GM12874 (cell line): ENCODE measurements around the gene MAPK8.

Experiments
- CTCF ChIP-seq: IDR thresholded peaks from 2 replicates; pipeline ENCODE4 v1.5.1; 2011; ENCODE audit warnings: low read depth, mild to moderate bottlenecking, control low read depth, low read length, moderate library complexity; ENCODE audit not compliant: insufficient read depth

Gene MAPK8

GRCh38 chr10:48336978-48337599, 30.6 kb downstream of the MAPK8 start:
- no peak for TF ChIP-seq CTCF

DNA sequence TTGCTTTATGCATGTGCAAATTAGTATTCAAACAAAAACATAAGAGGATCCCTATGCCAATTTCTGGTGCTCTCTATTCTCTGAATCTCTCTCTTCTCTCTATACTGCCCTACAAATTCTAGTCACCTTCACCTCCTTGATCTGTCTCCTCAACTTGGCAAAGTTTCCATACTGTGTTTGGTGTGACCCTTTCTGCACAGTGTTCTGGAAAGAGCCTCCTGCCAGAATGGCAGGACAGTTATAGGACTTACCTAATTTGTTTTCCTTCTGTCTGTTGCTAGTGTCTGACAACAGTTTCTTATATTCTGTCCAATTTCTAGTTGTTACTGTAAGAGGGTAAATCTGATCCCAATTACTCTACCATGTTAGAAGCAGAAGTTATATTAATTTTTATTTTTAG, 34.3 kb downstream of the MAPK8 start:
- no peak for TF ChIP-seq CTCF

- TF ChIP-seq CTCF: no peak
Measured at GRCh38 chr10:48343106-48343505, 36.6 kb downstream of the MAPK8 start.

DNA sequence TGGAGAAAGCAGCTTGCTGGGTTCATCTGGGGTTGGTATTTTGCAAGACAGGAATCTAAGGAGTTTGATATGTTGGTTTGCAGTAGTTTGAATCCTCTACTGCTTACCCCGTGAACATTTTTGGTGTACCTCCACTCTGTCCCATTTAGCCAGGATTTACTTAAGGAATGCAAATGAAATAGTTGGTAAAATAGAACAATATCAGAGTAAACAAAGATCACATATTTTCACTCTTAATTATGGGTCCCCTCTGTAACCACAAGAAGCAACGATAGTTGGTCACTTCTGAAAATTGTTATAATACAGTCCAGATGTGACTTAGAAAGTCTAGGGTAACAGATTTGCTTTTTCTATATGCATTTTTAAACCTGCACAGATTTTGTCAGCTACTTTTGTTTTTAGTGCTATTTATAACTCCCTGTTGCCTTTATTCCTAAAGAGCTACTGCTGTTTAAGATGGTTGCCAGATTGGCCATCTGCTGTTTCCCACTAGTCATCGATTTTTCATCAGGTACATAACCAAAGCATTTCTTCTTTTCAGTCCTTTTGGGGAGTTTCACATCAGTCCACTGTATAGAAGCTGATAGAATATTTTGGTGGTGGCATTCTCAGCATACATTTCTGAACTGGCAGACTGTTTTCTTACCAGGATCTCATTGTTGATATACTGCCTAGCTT, 37.6 kb downstream of the MAPK8 start:
- no peak for TF ChIP-seq CTCF

DNA sequence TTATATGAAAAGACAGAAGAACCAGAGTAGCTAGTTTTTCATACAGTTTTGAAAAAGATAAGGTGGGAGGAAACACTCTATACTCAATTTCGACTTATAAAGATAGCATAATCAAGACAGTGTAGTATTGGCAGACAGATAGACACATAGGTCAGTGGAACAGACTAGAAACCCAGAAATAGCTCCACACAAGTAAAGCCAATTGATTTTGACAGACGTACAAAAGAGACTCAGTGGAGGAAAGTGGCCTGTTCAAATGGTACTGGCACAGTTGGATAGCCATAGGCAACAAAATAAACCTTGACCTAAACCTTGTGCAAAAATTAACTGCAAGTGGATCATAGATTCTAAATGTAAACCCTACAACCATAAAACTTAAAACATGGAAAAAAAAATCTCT, 46.8 kb downstream of the MAPK8 start:
- TF ChIP-seq CTCF: no peak

GRCh38 chr10:48357631-48358030, 51.2 kb downstream of the MAPK8 start:
- no peak for TF ChIP-seq CTCF

- no peak for TF ChIP-seq CTCF
Measured at GRCh38 chr10:48358162-48358561, 51.7 kb downstream of the MAPK8 start.
